PFSK-1 (cell line): ENCODE data around the gene GLS.

Experiments used
- FOXP2 ChIP-seq: optimal IDR thresholded peaks from 2 replicates; pipeline ENCODE3; 2011; ENCODE audit warnings: borderline replicate concordance, control low read depth, inconsistent platforms; ENCODE audit not compliant: insufficient read depth; ENCODE audit errors: extremely low read length, extremely low read depth
- POLR2AphosphoS5 ChIP-seq: IDR thresholded peaks from 2 replicates; pipeline ENCODE4 v1.6.1; 2012; ENCODE audit warnings: low read depth, mild to moderate bottlenecking, control low read depth, low read length, moderate library complexity
- SIN3A ChIP-seq: IDR thresholded peaks from 2 replicates; pipeline ENCODE4 v1.6.1; 2012; ENCODE audit warnings: mild to moderate bottlenecking, low read length, moderate library complexity, borderline replicate concordance; ENCODE audit not compliant: insufficient read depth
- TAF1 ChIP-seq: IDR thresholded peaks from 2 replicates; pipeline ENCODE4 v1.6.1; 2012; ENCODE audit warnings: low read length, control low read depth, borderline replicate concordance; ENCODE audit not compliant: insufficient read depth
- TF ChIP-seq, protein P1 (sequence below), 2 experiments: IDR thresholded peaks; 2 replicates each; pipeline versions ENCODE4 v1.6.1 to v1.8.0; 2011 to 2012; ENCODE audit warnings: low read depth in 2 of 2, low read length in 2 of 2, control low read depth in 1 of 2, inconsistent platforms in 1 of 2, mild to moderate bottlenecking in 1 of 2, moderate library complexity in 1 of 2; ENCODE audit not compliant: insufficient read depth in 1 of 2

GRCh38 chr2:190859347-190860297 is 21.0 kb upstream of the GLS start:
- TF ChIP-seq, protein P1, sequence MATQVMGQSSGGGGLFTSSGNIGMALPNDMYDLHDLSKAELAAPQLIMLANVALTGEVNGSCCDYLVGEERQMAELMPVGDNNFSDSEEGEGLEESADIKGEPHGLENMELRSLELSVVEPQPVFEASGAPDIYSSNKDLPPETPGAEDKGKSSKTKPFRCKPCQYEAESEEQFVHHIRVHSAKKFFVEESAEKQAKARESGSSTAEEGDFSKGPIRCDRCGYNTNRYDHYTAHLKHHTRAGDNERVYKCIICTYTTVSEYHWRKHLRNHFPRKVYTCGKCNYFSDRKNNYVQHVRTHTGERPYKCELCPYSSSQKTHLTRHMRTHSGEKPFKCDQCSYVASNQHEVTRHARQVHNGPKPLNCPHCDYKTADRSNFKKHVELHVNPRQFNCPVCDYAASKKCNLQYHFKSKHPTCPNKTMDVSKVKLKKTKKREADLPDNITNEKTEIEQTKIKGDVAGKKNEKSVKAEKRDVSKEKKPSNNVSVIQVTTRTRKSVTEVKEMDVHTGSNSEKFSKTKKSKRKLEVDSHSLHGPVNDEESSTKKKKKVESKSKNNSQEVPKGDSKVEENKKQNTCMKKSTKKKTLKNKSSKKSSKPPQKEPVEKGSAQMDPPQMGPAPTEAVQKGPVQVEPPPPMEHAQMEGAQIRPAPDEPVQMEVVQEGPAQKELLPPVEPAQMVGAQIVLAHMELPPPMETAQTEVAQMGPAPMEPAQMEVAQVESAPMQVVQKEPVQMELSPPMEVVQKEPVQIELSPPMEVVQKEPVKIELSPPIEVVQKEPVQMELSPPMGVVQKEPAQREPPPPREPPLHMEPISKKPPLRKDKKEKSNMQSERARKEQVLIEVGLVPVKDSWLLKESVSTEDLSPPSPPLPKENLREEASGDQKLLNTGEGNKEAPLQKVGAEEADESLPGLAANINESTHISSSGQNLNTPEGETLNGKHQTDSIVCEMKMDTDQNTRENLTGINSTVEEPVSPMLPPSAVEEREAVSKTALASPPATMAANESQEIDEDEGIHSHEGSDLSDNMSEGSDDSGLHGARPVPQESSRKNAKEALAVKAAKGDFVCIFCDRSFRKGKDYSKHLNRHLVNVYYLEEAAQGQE (IDR thresholded peaks at IDR 0.05; ENCODE audit: insufficient read depth in 1 of 2, low read depth in 2 of 2, low read length in 2 of 2): no peak
- TF ChIP-seq POLR2AphosphoS5 (no peak), FOXP2 (no peak), SIN3A (no peak), TAF1 (no peak)
